Measurements from ENCODE around the gene STARD10.

DNA sequence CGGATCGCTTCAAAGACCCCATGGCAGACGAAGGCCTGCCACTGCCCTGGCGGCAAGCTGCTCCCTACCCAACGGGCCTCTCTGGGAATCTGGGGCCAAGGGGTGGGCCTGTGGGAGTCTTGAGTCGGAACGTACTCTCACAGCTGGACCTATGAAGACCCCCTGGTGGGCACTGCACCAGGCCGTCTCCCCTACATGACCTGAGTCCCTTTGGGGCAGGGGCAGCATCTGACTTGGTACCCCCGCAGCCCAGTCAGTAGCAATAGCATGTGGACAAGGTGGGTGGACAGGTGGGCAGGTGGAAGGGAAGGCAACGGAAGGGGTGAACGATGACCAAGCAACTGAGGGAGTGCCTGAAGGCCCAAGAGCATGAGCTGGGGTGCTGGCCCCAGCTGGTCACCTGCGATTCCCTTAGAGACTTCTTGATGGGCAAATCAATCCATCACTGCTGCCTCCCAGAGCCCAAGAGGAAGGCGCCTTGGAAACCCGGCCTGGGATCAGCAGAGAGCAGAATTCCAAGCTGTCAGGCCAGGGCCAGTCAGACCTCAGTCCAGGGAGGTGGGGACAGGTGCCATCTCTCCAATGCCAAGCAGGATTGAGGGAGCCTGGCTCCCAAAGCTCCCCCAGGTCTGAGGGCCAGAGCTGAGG is 76.9 kb downstream of the STARD10 start:
- TF ChIP-seq CTCF (IDR thresholded peaks at IDR 0.05; ENCODE audit: low read depth, low read length) = no peak
- TF ChIP-seq EZH2phosphoT487 (IDR thresholded peaks at IDR 0.05; ENCODE audit: low read depth) = no peak
